Activated T-cell treated with anti-CD3 and anti-CD28 coated beads, Interleukin-2, amount 50 U/mL, for 72 hours (primary cell): ENCODE results near the gene LAMB3. TPM values are rescaled to one million over a fixed set of nuclear protein-coding genes. Genes with fewer than 3 reads are reported as not detected.

Experiments used
- total RNA-seq, 2 donors: library from RNA; stranded (reverse); gene quantifications; one replicate each; pipeline ENCODE4 v1.2.3, GENCODE V29; 2022

LAMB3 gene
- total RNA-seq, 2 donors from 2014 or later, result 5.9 to 26.0 TPM

Other genes with a start within 250 kb of the LAMB3 start
- gene CAMK1G, start 68.7 kb downstream of the LAMB3 start, total RNA-seq, result under 1 TPM; 0.43 to 0.63 TPM
- gene G0S2, start 23.0 kb upstream of the LAMB3 start, total RNA-seq, result 10 to 100 TPM in 1 of 2 donors, 1 to 10 TPM in 1; 9.6 to 25.9 TPM
- gene HSD11B1, start 52.4 kb upstream of the LAMB3 start, total RNA-seq, result 1 to 10 TPM; 2.1 to 3.1 TPM
- 100 to 1,000 TPM; 127 to 157 TPM for gene TRAF3IP3, start 103.6 kb upstream of the LAMB3 start, total RNA-seq
- 1 to 10 TPM; 2.8 to 3.3 TPM for gene C1orf74, start 132.1 kb upstream of the LAMB3 start, total RNA-seq
- gene IRF6, start 153.7 kb upstream of the LAMB3 start, total RNA-seq, result 1 to 10 TPM in 1 of 2 donors, under 1 TPM in 1; 0.49 to 2.3 TPM
- gene UTP25, start 175.5 kb upstream of the LAMB3 start, total RNA-seq, result 10 to 100 TPM; 11.5 to 11.9 TPM